DMS53 treated with DMSO at 0.1 percent for 48 hours (cell line): ENCODE results near the gene CHRM3.
"Not testable (repeated sequence)": the region's sequence is repeated elsewhere in the genome, so short reads cannot be mapped to it uniquely, and the experiment has no call there.

ENCODE experiments used
- DNase-seq: peaks from one replicate; lab custom pipeline; 2025; ENCODE audit not compliant: unreplicated experiment; lab: John Stamatoyannopoulos, UW

CHRM3 gene

DNA sequence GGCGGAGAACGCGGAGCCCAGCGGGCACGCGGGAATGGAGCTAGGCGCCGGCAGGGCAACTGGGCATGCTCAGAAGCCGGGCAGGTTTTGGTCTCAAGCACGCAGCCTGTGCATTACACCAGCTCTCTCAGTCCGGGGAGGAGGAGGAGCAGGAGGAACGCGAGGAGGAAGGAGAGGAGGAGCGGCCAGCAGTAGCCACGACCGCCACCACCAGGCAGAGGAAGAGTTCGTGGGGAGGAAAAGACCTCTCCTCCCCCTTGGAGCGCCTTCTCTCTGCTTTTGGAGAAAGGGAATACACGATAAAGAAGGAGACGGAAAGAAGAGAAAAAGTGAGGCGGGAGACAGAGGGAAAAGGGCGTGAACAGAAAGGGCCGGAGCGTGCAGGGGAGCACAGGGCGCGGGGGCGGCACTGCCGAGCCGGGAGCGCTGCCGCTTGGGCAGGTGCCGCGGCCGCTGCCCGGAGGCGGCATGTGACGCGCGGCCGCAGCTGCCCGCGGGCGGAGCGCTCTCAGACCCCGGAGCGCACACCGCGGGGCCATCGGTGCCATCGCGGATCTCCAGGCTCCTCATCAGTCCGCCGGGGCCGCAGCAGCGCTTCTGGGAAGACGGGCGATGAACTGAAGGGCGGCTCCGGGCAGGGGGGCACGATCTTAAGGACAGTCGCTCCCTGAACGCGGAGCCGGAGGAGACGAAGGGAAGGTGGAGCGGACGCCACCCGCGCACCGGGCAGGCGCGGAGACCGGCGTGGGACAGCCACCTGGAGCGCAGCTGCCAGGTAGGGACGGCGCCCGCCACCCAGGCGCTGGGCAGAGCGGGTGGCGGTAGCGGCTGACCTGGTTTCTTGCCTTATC lies at the start of gene CHRM3:
TSS of gene CHRM3 (plus strand) at position 116 of the 851 bp plus-strand sequence. CDS start 520,884 bp downstream, outside the sequence.
- DNase-seq = peak; percentile 59

DNA sequence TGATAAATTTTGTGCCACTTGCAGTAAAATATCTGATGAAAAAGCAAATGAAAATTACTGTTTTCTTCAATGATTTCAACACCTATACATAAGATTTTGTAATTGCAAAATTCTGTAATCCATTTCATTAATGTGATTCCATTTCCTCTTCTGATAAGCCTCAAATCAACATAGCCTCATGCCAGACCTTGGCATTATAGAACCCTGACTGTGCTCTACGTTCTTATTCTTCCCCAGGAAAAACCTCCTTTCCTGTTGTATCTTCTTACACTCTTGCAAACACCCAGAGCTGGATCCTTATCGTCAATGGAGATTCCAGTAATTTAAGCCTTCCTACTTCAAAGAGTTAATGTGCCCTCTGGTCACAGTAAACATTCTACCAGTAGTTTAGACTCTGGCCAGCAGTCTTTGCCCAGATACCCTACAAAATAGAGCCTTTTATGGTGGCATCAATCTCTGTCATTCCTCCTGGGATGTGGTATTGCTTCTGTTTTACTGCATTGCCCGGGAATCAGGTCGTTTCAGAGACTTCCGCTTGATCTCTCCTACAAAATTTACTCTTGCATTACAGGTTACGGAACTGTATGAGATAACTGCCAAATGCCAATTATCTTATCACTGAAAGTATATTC lies 48.5 kb upstream of the CHRM3 start:
- DNase-seq = no peak

DNA sequence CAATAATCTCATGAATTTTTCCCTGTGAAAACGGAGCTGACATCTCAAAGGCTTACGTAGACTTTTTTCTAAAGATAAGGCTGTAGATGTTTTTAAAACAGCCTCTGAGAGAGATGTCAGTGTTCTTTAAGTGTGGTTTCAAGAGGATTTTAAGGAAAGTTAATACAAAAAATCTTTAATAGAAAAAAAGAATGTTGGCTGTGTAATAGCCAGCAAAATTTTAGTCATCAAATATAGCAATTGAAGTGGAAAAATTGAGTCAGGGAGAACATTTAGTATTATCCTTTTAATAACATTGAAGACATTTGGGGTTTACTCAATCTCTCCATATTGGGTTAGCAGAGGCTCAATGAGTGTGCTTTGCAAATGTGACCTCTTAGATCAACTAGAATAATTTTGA lies 38.6 kb upstream of the CHRM3 start:
- no peak for DNase-seq

DNA sequence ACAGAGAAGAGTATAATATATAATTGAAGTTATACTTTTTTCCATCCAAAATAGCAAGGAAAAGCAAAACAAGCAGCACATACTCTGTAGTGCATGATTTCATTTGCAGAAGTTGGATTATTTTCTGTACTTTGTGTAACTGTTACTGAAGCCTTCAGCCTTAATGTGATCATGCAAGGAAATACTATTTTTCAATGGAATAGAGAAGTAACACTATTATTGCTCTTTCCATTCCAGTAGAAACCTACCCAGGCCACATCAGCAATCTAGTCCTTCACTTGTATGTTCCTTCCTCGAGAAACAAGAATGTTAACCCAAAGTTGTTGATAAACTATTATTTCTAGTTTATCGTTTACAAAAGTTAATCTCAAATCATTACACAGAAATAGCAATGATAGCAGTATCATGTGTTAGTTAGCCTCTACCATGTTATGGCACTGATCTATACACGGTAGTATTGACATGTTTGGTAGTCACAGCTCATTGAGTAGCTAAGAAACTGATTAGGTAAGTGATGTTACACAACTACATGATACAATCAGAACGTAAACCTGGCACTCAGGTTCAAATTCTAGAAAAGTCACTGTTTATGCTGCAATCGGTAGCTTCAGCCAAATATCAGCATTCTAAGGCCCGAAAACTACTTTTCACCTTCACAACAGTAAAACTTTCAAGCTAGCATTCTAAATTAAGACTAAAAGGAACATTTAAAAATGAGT lies 37.6 kb upstream of the CHRM3 start:
- no peak for DNase-seq

DNA sequence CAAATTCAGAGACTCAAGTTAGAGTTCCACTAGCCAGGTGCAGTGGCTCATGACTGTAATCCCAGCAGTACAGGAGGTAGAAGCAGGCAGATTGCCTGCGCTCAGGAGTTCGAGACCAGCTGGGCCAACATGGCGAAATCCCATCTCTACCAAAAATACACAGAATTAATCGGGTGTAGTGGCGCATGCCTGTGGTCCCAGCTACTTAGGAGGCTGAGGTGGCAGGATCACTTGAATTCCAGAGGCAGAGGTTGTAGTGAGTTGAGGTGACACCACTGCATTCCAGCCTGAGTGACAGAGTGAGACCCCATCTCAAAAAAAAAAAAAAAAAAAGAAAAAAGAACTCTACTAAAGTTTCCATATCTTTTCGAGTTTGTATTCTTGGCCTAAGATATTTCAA lies 36.7 kb upstream of the CHRM3 start:
- no peak for DNase-seq

DNA sequence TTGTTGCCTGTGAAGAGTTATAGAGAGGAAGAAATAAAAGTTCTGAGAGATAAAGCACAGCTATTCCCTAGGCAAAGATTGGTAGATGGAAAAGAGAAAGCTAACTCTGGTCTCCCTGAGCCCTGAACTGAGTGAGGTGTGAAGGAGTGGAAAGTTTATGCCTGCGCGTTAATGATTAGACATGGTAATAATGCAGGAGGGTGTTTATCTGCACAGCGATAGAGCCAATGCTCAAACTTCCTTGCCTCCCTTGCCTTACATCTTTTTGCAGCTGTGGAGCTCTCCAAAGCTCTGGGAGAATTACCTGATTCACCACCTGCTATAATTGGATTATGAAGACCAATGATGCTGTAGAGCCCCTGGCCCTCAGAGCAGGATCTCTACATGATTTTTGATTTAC lies 32.8 kb upstream of the CHRM3 start:
- no peak for DNase-seq

DNA sequence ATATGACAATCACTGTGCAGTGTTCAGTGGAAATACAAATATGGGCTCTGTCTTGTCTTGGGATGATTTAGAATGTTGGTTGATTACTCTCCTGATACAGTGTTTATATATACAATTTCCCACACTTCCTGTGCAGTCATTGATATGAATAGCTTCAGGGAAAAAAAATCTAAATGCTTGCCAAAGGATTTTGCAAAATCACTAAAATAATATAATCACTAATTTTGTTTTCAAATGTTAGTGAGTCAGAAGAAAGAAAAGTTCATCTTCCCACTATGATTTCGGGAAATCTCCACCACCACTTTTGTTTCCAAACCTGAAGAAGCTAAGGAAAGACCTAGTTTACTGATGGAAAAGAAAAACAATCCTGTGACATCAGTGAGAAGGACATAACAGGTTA lies 32.1 kb upstream of the CHRM3 start:
- DNase-seq = no peak

DNA sequence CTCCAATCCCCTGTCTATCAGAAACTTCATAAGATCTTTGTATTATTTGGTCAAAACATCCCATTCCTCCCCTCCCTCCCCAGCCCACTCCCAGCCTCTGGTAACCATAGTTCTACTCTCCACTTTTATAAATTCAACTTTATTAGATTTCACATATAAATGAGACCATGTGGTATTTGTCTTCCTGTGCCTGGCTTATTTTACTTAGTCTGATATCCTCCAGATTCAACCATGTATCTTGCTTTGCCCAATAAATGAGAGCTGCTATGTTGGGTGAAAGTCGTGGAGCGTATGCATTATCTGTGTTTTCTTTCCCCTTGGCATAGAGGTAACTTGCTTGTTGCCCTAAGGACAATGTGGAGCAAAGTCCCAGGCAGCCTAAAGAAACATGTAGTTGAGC lies 28.5 kb upstream of the CHRM3 start:
- no peak for DNase-seq

DNA sequence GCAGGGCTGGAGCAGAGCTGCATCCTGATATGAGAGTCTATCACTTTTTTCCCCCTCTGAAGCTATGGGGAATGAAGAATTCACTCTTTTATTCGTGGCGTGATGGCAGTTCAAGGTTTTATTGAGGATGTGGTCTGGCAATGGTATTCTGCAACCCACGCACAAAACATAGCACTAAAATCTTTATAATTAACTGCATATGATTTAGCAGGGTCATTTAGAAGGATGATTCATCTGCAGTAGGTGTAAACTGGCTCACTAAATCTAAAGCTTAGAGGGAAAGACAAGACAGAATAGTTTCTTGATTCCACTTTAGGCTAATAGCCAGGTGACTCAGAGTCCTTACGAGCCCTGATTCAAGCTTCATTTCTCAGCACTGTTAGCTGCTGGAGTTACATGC lies 25.0 kb upstream of the CHRM3 start:
- DNase-seq = no peak

DNA sequence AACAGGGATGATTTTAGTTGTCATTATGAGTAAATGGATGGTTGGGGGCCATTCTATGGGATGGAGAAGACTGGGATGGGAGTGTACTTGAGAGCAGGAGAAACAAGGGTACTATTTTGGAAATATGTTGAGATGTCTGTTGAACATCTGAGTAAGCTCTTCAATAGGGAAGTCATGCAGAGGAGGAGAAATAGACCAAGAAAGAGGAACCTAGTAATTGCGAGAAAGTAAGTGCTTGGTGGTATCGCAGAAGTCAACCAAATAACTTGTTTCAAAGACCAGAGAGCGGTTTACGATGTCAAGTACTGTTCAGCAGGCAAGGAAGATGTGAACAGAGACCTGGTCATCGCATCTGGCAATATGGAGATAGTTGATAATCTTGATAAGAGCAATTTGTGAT lies 22.4 kb upstream of the CHRM3 start:
- DNase-seq = no peak

DNA sequence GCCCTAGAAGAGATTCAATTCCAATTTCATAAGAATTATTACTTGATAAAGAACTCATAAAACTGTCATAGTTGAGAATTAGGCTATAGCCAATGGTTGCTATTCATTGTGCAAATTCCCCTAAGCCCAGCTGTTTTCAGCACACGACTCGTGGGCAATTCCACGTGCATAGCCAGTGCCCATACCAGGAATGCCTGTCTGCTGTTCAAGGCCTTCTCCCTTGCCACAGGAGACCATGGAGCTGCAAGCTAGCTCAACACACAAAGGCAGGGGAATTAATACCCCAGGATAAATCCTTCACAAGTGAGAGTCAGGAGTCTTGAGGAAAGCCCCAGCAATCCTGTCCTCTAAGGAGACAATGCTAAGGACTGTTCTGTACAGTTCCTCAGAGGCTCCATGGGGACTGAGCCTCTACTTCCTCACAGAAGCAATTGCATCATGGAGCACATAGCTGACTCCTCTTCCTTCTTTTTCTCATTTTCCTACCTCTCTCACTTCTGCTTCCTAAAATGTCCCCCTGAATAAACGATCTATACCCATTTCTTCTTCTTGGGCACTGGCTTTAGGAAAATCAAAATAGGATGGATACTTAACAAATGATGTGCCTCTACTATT lies 19.1 kb upstream of the CHRM3 start:
- no peak for DNase-seq

DNA sequence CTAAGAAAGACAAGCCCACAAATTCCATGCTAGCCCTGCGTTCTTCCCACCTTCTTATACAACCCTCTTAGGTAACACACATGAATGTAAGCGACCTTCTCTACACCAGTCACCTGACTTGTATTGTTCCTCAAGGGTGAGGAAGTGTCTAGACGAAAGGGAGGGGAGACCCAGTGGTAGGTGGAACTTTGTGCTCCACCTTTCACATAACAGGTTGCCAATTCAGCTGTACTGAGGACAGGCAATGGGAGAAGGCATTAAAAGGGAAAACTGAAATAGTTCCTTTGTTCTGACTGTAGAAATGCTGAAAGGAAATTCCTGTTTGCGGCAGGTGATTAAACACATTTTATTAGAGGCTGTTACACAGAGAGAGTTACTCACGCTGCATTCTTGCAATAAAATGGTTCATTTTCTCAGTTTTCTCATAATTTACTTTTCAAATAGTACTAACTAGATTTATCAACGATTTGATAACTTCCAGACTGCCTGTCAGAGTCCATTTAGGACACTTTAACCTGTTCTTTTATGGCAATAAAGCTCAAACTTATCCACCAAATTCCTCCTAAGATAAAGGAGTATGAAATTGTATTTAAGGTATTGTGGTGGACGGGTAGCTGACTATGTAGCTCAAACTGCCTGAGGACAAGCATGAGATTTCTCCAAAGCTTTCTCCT lies 17.8 kb upstream of the CHRM3 start:
- DNase-seq = no peak

DNA sequence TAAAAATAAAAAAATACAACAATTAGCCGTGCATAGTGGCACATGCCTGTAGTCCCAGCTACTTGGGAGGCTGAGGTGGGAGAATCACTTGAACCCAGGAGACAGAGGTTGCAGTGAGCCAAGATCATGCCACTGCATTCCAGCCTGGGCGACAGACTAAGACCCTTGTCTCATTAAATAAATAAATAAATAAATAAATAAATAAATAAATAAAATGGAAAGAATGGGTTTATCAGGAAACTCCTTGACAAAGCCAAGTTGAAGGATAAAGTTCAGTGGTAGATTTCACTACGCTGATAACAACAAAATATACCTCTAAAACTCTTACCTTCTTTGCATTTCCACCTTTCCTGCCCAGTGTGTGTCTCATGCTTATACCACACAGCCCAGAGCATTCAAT lies 15.5 kb upstream of the CHRM3 start:
- not testable (repeated sequence) for DNase-seq

DNA sequence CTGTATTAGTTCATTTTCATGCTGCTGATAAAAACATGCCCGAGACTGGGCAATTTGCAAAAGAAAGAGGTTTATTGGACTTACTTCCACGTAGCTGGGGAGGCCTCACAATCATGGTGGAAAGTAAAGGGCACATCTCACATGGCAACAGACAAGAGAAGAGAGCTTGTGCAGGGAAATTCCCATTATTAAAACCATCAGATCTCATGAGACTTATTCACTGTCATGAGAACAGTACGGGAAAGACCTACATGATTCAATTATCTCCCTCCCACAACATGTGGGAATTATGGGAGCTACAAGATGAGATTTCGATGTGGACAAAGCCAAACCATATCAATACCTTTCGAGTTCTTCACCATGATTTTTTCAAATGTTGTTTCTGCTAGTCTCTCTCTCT lies 3.7 kb upstream of the CHRM3 start:
- no peak for DNase-seq

DNA sequence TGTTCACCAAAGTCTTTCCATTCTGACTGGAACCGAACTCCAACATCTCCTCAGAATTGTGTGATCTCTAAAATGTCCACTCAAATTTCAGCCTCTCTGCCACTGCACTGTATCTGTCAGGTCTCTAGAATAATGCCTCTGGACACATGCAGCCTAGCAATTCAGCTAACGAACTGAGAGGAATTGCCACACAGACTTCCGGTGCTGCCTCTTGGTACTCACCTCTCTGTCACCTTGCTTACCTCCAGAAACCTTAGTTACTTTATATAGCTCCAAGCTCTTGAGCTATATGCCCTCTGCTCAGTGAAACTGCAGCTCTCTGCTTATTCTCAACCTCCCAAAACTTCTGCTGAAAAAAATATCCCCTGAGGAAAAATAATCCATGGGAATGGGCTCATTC lies 2.7 kb upstream of the CHRM3 start:
- no peak for DNase-seq

DNA sequence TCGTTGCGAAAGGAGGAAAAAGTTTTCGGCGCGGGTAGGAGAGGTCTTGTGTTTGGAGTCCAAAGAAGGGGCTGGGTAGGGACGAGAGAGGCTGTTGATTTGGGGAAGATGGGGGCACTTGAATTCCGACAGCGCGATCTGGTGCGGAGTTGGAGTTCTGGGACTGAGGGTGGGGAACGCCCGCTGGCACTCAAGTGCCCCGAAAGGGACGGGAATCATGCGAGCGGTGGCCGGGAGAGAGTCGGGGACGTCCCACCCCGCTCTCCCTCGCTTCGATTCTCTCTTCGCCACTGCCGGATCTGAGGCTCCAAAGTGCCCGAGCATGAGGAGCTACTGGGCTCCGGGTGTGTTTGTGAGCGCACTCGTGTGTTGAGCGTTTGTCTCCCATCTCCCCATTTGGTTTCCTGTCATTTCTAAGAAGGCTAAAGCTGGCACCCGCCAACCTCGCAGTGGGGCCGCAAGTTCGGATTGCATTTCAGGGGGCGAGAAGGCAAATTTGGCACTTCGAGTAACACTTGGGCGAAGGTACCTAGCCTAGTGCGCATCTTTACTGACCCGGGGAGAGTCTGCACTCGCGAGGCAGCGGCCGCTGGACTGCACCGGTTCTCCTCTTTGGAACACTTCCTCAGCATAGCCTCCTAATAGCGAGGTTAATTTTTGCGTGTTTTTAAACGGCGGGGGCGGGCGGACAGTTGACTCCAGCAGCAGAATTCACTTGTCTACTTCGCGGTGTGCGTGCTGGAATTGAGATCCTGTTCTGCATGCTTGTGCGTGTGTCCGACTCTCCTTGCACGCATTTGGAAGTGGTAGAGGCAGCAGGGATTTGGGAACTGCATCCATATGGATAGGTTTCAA lies 1.2 kb downstream of the CHRM3 start:
- DNase-seq = no peak

DNA sequence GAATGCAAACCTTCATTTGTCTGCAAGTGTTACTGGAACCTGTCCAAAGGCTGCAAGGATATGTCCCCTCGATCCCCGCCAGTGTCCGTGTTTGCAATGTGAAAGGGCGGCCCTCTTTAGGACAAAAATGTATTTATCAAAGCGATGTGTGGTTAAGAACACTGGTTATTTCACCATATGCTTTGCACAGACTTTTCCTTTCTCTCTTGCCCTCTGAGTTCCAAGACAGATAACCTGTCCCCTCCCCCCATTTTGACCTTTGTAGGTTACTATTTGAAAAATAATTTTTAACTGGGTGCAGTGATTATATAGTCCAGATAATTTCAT lies 1.8 kb downstream of the CHRM3 start:
- DNase-seq = no peak

DNA sequence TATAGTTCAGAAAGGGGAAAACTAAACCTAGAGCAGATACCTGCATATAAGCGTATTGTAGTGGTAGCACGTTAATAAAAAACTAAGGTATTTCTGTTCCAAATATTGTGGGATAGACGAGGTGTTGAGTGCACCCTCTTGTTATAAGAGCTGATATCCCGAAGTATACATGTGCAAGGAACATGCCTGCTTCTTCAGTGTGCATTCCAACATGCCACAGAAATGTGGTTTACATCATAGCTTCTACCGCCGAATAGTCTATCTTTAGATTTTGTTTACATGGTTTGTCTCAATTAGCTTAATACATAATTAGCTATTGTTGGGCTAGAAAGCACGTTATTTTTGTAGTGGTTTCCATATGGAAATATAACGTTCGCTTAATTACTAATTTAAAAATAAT lies 2.2 kb downstream of the CHRM3 start:
- no peak for DNase-seq

DNA sequence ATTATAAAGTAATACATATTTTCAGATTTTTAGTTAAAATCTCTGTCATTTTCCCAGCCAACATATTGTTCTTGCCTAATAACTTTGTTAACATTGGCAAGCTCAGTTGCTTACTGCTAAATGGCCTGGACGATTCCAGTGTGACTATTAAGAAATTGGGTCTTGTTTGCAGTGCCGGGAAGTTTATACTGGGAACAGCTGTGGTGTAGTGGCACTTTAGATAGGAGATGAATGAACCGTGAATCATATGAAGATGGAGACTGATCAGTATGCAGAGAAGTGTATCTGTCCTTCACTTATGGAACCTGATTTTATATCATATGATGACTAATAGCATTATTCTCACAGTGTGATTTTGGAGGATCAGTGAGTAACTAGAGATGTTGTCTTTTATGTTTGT lies 3.3 kb downstream of the CHRM3 start:
- DNase-seq = no peak

DNA sequence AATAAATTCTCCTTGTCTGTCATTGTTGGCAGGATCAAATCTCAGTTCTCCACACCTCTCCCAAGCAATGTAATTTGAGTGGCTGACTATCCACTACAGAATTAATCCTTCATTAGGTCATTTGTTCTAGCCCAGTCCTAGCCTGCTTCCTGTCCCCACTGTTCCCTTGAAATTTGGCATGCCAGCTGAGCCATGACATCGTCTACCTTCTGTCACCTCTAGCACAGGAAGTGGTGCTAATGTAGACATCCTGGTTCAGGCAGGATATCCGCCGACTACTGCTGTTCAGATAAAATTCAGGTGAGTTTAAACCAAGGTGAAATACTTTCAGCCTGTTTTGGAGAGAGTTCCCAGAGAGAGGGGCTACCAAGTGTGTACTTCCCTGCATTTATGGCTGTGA lies 5.9 kb downstream of the CHRM3 start:
- no peak for DNase-seq
